ENCODE data around the gene TMEM191C.
"Not testable (repeated sequence)": the region's sequence is repeated elsewhere in the genome, so short reads cannot be mapped to it uniquely, and the experiment has no call there.

The TMEM191C gene

GRCh38 chr22:21467337-21468193 lies at the start of gene TMEM191C:
Gene TMEM191C, plus strand, starts transcription at chr22:21467387. Its CDS starts 73 bp downstream, at chr22:21467460.
- not testable (repeated sequence) for DNase-seq (ENCODE audit: low spot score)

GRCh38 chr22:21417853-21418252 lies 49.3 kb upstream of the TMEM191C start:
- DNase-seq (ENCODE audit: low spot score), result not testable (repeated sequence)

- not testable (repeated sequence) for DNase-seq (ENCODE audit: low spot score)
These were observed 48.1 kb upstream of the TMEM191C start for GRCh38 chr22:21418974-21419638.

- DNase-seq (ENCODE audit: low spot score), result not testable (repeated sequence)
These were observed 46.9 kb upstream of the TMEM191C start for GRCh38 chr22:21420180-21420763.

- not testable (repeated sequence) for DNase-seq (ENCODE audit: low spot score)
These were observed 43.0 kb upstream of the TMEM191C start for GRCh38 chr22:21424084-21424709.

- not testable (repeated sequence) for DNase-seq (ENCODE audit: low spot score)
These were observed 32.6 kb upstream of the TMEM191C start for GRCh38 chr22:21434378-21435233.

GRCh38 chr22:21435998-21436810 lies 31.0 kb upstream of the TMEM191C start:
- not testable (repeated sequence) for DNase-seq (ENCODE audit: low spot score)

GRCh38 chr22:21438013-21438412 lies 29.2 kb upstream of the TMEM191C start:
- not testable (repeated sequence) for DNase-seq (ENCODE audit: low spot score)

GRCh38 chr22:21440018-21440636 lies 27.1 kb upstream of the TMEM191C start:
- DNase-seq (ENCODE audit: low spot score), result not testable (repeated sequence)

- not testable (repeated sequence) for DNase-seq (ENCODE audit: low spot score)
These were observed 26.5 kb upstream of the TMEM191C start for GRCh38 chr22:21440676-21441075.

- DNase-seq (ENCODE audit: low spot score), result not testable (repeated sequence)
These were observed 26.0 kb upstream of the TMEM191C start for GRCh38 chr22:21441170-21441569.

GRCh38 chr22:21442123-21442522 lies 25.1 kb upstream of the TMEM191C start:
- DNase-seq (ENCODE audit: low spot score), result not testable (repeated sequence)

- DNase-seq (ENCODE audit: low spot score), result not testable (repeated sequence)
These were observed 24.5 kb upstream of the TMEM191C start for GRCh38 chr22:21442646-21443045.

- DNase-seq (ENCODE audit: low spot score), result no peak
These were observed 24.0 kb upstream of the TMEM191C start for GRCh38 chr22:21443057-21443734.

GRCh38 chr22:21443735-21444421 lies 23.3 kb upstream of the TMEM191C start:
- DNase-seq (ENCODE audit: low spot score), result no peak

GRCh38 chr22:21444701-21445436 lies 22.3 kb upstream of the TMEM191C start:
- no peak for DNase-seq (ENCODE audit: low spot score)

GRCh38 chr22:21445437-21446127 lies 21.6 kb upstream of the TMEM191C start:
- no peak for DNase-seq (ENCODE audit: low spot score)
